Posterior cingulate gyrus (tissue), 11 donors: ENCODE data around the gene HOXC5.
A peak's percentile ranks its signal among the peaks of the same experiment; 100 is the strongest.

Source experiments
- DNase-seq, 10 donors: peaks; one replicate each; pipeline versions ENCODE4 v3.0.0 to v3.0.0-alpha.2; 2020 to 2021; ENCODE audit warnings: mixed read lengths in 3 of 10
- intact Hi-C: fragments of 100-400 bp; cut with DNase I; formaldehyde crosslinking; loops from one replicate; pipeline ENCODE4 v1.15.1; 2023

HOXC5 gene

DNA sequence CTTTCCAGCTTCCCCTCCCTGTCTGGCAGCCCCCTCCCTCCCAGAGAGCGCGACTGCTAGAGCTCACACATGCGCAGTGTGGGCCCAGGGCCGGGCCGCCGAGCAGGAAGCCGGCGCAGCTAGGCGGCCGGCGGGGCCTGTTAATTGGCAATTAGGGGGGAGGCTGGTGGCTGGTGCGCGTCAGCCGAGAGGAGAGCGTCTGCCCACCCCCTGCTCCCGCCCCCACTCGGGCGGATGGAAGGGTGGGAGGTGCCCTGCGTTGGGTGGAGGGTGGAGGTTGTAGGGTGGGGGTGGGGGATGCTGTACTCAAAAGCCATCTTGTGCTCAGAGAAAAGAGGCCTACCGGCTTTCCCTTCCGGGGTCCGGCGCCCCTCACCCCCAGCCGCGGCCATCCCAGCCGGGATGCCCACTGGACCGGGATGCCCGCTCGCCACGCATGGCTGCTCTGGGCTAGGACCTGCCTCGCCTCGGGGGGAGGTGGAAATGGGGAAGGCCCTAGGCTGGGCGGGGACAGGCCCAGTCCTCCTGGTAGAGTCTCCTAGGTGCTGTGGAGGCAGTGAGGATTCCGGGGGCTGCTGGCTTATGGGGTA lies 14.9 kb upstream of the HOXC5 start:
- DNase-seq: peak in 9 of 10 donors; percentile 10 to 91 (median 41)
- intact Hi-C loops: no loop called here

DNA sequence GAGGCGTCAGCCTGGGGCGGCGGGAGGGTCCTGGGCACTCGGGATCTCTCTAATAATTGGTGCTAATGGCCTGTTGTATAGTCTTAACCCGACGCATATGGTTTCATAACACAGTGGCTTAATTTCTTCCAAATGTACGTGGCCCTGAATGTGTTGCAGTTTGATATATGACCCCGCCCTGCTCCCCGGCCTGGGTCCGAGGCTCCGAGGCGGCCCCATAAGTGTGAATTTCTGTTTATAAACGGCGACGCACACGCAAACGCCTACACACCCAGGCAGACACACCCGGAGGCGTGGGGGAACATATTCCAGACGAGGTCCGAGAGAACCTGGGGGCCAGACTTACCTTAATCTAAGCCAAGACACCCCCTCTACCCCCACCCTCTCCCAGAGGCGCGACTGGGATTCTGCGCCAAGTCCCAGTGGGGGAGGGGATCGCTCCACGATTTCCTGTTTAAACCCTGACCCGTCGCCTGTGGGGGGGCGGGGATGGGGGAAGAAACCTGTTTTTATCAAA lies 14.3 kb upstream of the HOXC5 start:
- peak in 3 of 10 donors; percentile 42 to 68 (median 60) for DNase-seq
- intact Hi-C loops: no loop called here

DNA sequence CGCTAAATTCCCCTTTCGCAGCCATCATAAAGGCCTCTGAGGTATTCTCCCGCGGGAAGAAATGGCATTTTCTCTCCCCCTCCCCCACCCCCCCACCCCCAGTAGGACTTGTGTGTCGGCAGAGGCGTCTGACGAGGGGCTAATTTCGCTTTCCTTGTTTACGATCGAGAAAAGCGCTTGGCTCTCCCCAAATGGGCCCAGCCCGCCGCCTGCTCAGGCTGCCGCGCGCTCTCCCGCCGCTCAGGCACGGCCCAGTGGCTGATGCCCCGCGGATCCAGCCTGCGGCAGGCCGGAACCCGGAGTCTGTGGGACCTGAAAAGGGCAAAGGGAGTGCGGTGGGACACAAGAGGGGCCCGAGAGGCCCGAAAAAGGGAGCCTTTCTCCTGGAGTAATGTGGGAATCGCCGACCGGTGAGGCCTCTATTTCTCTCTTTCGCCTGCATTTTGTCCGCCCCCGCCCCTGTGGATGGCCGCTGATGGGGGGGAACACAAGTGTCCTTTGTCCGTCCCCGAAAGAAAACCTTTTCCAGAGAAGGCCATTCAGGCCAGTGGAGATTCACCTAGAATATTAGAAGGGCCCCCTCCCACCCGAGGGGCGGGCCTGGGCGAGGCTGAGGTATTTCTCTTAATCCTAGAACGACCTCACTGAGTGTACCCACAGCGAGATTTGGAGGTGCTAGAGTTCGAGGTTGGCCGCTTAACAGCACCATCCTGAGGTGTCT lies 13.6 kb upstream of the HOXC5 start:
- intact Hi-C loops: no loop called here
- peak in 2 of 10 donors; percentile 68 to 73 for DNase-seq

DNA sequence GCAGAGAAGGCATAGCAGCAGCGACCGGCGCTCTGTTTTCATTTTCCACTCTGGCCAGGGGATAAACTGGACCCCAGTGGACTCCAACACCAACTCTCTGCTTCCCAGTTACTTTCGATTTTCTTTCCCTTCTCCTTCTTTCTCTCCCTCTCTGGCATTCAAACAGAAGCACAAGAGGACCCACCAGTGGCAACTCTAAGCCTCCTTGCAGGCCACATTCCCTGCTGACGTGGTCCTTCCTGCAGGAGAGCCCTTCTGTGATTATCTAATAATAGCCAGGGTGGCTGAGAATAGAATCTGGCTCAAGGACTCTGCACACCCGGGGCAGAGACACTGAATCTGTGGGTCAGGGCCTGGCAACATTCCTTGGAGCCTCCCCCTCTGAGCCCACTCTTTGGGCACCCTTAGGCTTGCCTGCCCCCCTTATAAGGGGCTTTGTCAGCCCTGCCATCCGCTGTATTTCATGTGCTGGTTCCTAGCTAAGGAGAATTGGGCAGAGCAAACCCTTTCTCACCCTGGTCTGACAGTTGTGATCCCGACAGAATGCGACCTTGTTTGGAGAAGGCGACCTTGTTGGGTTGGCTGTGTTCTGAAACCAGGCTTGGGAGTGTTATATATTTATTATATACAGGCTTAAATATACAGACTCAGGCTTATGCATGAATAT lies 12.8 kb upstream of the HOXC5 start:
- intact Hi-C loops: no loop called here
- DNase-seq: peak in 1 of 10 donors; percentile 33

DNA sequence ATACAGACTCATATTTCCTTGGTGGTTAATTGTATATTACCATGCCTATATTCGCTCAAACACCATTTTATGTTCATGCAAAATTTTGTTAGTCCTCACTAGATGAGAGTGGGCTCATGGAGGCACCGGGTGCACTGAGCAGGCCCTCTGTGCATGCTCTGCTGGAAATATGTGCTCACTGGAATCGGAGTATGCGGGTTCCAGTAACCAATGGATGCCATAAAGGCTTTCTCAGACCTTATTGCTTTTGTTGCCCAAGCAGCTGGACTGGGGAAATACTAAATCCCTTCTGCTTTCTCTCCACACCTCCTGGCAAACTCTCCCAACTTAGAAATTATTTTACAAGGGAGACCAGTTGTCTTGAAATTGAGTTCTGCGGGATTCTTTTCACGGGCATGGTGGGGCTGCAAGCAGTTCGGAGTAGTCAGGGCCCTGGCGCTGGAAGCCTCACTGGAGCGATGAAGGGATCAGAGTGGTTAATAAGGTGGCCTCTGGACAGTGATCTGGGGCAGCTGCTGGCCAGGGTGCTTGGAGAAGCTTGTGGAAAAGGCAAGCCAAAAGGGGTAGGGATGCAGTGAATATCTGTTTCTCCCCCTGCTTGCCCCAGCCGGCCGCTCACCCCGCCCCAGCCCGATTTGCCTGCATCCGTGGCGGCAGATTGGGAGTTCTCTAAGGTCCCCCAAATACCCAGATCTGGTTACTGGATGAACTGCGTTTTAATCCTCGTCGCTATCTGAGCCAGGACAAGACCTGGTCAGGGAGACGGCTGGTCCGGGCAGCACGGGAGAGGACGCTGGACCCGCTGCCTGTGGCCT lies 12.1 kb upstream of the HOXC5 start:
- intact Hi-C loops: no loop called here
- DNase-seq: peak in 1 of 10 donors; percentile 41

DNA sequence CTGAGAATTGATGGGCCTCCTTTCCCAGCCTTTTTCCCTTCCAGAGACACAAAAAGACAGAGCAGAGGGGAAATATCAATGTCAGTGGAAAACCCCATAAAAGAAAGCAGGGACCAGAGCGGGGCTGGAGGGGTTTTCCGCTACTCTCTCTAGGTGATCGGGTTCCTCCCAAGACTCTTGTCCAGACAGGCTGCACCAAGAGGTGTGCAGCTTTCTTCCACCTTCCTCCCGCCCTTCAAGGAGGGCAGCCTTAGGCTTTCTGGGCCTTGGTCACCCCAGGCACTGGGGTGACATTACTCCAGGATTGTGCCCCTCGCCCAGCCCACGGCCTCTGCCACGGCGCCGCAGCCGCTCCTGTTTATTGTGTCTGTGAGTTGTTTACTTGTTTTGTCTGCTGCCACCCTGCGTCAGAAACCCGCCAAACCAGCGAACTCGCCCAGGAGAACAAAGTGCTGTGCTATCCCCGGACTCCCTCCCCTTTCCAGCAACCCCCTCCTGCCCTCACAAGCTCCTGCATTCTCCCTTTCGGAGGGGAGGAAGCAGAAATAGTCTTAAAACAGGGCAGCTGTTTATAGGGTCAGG lies 11.3 kb upstream of the HOXC5 start:
- peak in 1 of 10 donors; percentile 60 for DNase-seq
- intact Hi-C loops: no loop called here

DNA sequence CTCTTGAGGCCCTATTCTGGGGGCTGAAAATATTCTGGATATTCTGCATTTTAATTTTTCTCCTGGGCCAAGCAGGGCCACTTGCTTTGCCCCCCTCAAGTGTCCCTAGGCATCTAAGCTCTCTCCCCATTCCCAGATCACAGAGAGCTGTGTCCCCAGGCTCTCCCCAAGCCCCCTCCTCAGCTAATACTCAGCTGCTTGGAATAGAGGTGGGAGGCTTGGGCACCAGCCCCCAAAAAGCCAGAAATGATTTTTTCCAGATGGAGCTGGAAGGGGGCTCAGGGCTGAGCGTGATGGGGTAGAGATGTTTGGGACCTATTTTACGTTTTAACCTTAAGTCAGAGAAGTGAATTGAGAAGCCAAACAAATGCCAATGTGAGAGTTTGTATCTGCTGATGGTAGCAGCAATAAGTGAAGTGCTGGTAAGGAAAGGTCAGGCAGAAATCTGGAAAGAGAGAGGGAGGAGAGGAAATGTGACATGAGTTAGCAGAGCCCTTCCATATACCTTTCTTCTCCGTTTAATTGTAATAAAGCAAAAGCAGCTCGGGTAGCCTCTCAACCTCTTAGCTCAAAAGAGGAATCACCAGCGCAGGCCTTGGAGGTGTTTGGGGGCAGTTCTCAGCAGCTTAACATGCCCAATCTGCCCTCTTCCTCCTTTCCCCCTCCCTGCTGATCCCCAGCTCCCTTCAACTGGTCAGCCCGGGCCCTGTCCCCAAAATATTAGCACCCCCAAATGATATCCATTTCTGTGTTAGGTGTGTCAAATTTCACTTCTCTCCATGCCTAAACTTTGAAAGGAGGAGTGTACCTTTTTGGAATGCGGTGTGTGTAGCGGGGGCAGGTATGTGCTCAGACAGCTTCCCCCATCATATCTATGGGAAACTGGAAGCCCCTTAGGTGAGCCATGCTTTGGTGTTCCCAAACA lies 9.6 kb upstream of the HOXC5 start:
- peak in 1 of 10 donors; percentile 19 for DNase-seq
- intact Hi-C loops: no loop called here

DNA sequence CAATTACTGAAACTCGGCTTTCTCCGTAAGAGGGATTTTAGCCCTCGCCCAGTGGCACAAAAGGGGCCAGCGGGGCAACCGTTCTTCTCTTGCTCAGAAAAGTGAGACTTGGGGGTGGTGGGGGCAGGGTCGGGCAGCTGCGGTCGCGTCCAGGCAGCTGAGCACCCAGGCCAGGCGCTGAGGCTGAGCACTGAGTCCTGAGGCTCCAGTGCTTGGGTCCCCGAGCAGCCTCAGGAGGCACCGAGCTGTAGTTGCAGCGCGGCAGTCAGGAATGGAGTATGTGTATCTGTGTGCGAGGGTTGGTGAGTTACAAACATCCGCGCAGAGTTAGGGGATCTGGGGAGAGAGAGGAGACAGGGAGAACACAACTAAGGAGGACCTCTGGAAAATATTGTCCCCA lies 8.7 kb upstream of the HOXC5 start:
- DNase-seq: peak in 1 of 10 donors; percentile 52
- intact Hi-C loops: no loop called here

DNA sequence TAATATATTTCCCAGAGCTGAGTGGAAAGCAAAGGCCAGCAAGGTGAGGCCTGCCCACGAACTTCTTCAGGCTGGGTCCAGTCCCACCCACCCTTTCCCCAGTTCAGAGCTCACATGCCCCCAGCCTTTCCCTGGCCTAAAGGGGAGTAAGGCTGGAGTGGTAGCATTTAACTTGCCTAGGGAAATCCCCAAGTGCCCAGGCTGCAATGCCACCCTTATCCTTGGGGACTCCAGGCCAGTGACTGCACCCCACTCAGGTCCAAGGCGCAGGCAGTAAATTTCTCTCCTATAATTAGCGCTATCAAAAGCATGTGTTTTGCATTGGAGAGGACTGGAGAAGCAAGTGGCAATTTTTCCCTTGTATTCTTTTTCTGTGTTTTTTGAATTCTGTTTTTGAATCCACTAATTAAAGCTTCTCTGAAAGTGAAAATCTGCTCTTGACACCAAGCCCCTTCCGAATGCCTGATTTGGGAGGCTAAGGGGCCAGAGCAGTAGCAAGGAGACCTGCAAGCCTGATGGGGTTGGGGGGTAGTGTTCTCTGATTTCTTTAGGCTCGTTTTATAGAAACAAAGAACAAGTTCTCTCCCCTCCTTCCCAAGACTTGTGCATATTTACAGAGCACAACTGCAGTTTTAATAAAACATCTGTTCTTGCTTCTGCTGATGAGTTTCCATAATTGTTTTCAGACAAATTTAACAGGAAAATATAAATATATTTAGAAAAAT lies 8.1 kb upstream of the HOXC5 start:
- intact Hi-C loops: no loop called here
- peak in 1 of 10 donors; percentile 5 for DNase-seq

DNA sequence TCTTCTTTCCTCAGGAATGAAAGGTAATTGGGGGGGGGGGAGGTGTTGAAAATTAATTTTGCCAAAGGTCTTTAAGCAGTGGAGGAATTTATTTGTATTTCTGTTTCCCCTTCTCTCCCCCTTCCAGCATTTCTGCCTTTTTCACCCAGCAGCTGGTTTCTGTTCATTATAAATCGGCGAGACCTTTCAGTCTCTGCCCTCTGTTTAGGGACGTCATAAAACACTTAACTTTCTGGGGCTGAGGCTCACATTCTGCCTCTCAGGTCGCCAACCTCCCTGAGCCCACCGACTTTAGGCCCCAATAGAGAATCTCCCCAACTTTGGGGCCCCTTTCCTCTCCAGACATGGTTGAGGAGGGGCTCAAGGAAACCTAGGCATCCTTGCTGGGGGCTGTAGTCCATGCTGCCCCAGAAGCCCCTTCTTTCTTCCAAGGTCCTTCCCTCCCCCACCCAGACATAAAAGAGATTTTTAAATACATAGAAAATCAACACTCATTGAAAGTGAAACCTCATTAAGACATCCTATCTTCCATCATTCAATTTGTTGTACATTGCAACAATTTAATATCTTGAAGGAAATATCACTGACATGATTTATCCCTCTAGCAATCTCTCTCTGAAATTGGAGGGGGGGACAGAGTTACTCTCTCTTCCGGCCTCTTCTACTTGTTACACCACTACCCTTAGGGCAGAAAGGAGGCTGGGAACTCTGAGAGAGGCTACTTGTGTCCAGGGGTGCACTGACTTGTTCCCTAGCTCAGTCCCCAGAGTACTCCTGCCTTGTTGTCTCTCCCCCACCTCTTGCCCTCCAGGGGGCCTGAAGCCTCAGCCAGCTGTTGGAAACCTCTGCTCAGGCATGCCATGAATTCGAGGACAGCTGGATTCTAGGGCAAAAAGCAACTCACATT lies 7.1 kb upstream of the HOXC5 start:
- intact Hi-C loops: no loop called here
- DNase-seq: peak in 1 of 10 donors; percentile 18

DNA sequence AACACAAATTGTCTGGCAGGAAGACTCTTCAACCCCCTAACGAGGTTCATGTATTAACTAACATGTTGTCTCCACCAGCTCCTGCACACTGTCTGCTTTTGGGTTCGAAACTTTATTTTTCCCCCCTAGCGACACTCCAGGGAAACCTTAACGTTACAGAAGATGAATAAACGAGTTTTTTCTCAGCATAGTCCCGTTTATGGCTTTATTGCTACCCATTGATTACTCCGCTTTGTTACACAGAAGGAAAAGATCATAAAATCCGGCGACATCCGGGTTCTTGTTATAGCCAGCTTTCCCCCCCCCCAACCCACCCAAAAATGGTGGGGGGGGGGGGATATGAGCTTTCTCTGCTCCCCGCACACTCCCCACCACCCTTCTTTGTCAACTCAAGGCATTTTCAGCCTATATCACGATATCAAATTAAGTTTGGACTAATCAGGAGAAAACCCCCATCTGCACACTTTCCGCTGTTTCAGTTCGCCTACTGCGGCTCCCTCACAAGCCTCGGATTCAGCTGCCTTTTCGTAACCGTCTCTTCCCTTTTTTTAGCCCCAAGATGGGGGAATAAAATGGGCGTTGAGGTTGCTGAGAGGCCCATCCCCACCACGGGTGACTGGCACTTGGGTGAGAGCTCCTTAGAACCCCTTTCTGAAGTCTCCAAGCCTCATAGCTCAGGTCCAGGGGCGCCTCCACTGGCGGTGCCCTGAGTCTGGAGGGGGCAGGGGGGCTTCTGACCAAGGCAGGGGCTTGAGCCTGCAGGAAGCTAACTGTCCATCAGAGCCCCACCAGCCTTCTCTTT lies 6.0 kb upstream of the HOXC5 start:
- intact Hi-C loops: no loop called here
- peak in 1 of 10 donors; percentile 33 for DNase-seq

DNA sequence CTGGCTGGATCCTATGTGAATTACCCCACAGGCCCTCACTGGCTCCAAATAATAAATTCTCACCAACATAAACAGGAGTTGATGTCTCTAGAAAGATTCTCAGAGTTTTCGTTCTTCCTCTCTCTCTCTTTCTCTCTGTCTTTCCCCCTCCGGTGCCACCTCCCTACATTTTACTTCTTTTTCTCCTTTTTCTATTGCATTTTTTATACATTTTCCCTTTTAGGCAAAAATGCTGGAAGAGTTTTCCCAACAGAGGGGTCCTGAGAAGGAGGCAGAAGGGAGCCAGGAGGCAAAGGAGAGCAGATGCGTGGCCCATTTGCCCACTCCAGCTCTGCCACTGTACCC lies 5.4 kb upstream of the HOXC5 start:
- no peak for DNase-seq
- intact Hi-C loops: no loop called here

DNA sequence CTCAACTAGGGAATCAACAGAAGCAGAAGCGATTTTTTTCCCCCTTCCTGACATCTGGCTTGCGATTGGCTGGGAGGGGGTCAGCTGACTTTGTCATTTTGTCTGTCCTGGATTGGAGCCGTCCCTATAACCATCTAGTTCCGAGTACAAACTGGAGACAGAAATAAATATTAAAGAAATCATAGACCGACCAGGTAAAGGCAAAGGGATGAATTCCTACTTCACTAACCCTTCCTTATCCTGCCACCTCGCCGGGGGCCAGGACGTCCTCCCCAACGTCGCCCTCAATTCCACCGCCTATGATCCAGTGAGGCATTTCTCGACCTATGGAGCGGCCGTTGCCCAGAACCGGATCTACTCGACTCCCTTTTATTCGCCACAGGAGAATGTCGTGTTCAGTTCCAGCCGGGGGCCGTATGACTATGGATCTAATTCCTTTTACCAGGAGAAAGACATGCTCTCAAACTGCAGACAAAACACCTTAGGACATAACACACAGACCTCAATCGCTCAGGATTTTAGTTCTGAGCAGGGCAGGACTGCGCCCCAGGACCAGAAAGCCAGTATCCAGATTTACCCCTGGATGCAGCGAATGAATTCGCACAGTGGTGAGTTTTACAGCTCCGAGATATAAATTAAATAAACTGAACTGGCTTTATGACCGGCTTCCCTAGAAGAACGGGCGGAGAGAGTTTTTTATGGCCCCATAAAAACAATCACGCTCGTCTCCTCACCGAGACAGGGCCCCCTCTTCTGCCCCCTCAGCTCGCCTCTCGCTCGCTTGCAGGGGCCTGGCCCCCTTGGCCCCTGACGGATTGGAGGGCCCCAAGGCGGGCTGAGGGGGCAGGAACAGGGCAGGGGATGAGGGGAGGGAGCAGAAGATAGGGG lies 4.3 kb upstream of the HOXC5 start, which contains the start of gene HOXC6:
Gene HOXC6 (plus strand): TSS at position 127 of the 888 bp plus-strand sequence. CDS start 82 bp downstream, at position 209.
- intact Hi-C loops: no loop called here
- DNase-seq: peak in 1 of 10 donors; percentile 40

DNA sequence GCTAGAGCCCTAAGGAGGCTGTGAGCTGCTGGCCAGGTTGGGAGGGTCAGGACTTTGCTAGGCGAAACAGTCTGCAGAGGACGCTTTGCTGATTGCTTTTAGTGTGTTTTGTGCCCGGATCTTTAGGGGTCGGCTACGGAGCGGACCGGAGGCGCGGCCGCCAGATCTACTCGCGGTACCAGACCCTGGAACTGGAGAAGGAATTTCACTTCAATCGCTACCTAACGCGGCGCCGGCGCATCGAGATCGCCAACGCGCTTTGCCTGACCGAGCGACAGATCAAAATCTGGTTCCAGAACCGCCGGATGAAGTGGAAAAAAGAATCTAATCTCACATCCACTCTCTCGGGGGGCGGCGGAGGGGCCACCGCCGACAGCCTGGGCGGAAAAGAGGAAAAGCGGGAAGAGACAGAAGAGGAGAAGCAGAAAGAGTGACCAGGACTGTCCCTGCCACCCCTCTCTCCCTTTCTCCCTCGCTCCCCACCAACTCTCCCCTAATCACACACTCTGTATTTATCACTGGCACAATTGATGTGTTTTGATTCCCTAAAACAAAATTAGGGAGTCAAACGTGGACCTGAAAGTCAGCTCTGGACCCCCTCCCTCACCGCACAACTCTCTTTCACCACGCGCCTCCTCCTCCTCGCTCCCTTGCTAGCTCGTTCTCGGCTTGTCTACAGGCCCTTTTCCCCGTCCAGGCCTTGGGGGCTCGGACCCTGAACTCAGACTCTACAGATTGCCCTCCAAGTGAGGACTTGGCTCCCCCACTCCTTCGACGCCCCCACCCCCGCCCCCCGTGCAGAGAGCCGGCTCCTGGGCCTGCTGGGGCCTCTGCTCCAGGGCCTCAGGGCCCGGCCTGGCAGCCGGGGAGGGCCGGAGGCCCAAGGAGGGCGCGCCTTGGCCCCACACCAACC lies 3.1 kb upstream of the HOXC5 start:
- intact Hi-C loops: no loop called here
- peak in 1 of 10 donors; percentile 56 for DNase-seq

DNA sequence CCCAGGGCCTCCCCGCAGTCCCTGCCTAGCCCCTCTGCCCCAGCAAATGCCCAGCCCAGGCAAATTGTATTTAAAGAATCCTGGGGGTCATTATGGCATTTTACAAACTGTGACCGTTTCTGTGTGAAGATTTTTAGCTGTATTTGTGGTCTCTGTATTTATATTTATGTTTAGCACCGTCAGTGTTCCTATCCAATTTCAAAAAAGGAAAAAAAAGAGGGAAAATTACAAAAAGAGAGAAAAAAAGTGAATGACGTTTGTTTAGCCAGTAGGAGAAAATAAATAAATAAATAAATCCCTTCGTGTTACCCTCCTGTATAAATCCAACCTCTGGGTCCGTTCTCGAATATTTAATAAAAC lies 2.4 kb upstream of the HOXC5 start:
- intact Hi-C loops: no loop called here
- no peak for DNase-seq
